ENCODE data around the gene ROBO1.

ROBO1 gene

GRCh38 chr3:79564192-79564591 lies 203.6 kb downstream of the ROBO1 start:
- no peak overlapping the region for H3K27ac ChIP-seq
- no peak for DNase-seq (ENCODE audit: low read depth, low spot score)
- H3K9ac ChIP-seq (ENCODE audit: insufficient read length), result no peak overlapping the region
- TF ChIP-seq EZH2 (IDR thresholded peaks at IDR 0.05), result no peak
- H3K4me3 ChIP-seq, result no peak overlapping the region
- H3K36me3 ChIP-seq (ENCODE audit: insufficient read depth, low read length), result no peaks in the 10 kb centered on the region
- H3K9me3 ChIP-seq (ENCODE audit: low read depth, low read length), result no peaks in the 10 kb centered on the region

- no peak for TF ChIP-seq FOXP2 (optimal IDR thresholded peaks at IDR 0.05; ENCODE audit: control extremely low read depth, extremely low read length, insufficient read depth)
- no peak for TF ChIP-seq EZH2 (IDR thresholded peaks at IDR 0.05)
- no peak for TF ChIP-seq POLR2AphosphoS5 (IDR thresholded peaks at IDR 0.05; ENCODE audit: borderline replicate concordance, low read depth, low read length)
- Histone ChIP-seq H3K27ac (no peak overlapping the region), H3K4me3 (no peak overlapping the region), H3K9me3 (ENCODE audit: low read depth, low read length) (no peaks in the 10 kb centered on the region), H3K36me3 (ENCODE audit: insufficient read depth, low read length) (no peaks in the 10 kb centered on the region), H3K9ac (ENCODE audit: insufficient read length) (no peak overlapping the region)
- DNase-seq (ENCODE audit: low read depth, low spot score), result no peak
These were observed 207.1 kb downstream of the ROBO1 start for GRCh38 chr3:79560698-79561097.

- TF ChIP-seq EZH2 (IDR thresholded peaks at IDR 0.05) (no peak), FOXP2 (optimal IDR thresholded peaks at IDR 0.05; ENCODE audit: control extremely low read depth, extremely low read length, insufficient read depth) (no peak), POLR2AphosphoS5 (IDR thresholded peaks at IDR 0.05; ENCODE audit: borderline replicate concordance, low read depth, low read length) (no peak)
- Histone ChIP-seq H3K9ac (ENCODE audit: insufficient read length) (no peak overlapping the region), H3K9me3 (ENCODE audit: low read depth, low read length) (no peaks in the 10 kb centered on the region), H3K36me3 (ENCODE audit: insufficient read depth, low read length) (no peaks in the 10 kb centered on the region), H3K27ac (no peak overlapping the region), H3K4me3 (no peak overlapping the region)
- DNase-seq (ENCODE audit: low read depth, low spot score), result no peak
These were observed 208.9 kb downstream of the ROBO1 start for GRCh38 chr3:79558943-79559342.

- H3K9ac ChIP-seq (ENCODE audit: insufficient read length), result no peak overlapping the region
- no peak for DNase-seq (ENCODE audit: low read depth, low spot score)
- H3K27ac ChIP-seq, result no peak overlapping the region
- no peaks in the 10 kb centered on the region for H3K36me3 ChIP-seq (ENCODE audit: insufficient read depth, low read length)
- no peak overlapping the region for H3K4me3 ChIP-seq
- no peaks in the 10 kb centered on the region for H3K9me3 ChIP-seq (ENCODE audit: low read depth, low read length)
- no peak for TF ChIP-seq POLR2AphosphoS5 (IDR thresholded peaks at IDR 0.05; ENCODE audit: borderline replicate concordance, low read depth, low read length)
- TF ChIP-seq FOXP2 (optimal IDR thresholded peaks at IDR 0.05; ENCODE audit: control extremely low read depth, extremely low read length, insufficient read depth), result no peak
- no peak for TF ChIP-seq EZH2 (IDR thresholded peaks at IDR 0.05)
These were observed 212.1 kb downstream of the ROBO1 start for GRCh38 chr3:79555655-79556054.

- no peak for TF ChIP-seq FOXP2 (optimal IDR thresholded peaks at IDR 0.05; ENCODE audit: control extremely low read depth, extremely low read length, insufficient read depth)
- no peaks in the 10 kb centered on the region for H3K36me3 ChIP-seq (ENCODE audit: insufficient read depth, low read length)
These were observed 215.8 kb downstream of the ROBO1 start for GRCh38 chr3:79551997-79552396.

GRCh38 chr3:79551321-79551892 lies 216.4 kb downstream of the ROBO1 start:
- Histone ChIP-seq H3K36me3 (ENCODE audit: insufficient read depth, low read length) (no peaks in the 10 kb centered on the region), H3K27ac (no peak overlapping the region), H3K9ac (ENCODE audit: insufficient read length) (no peak overlapping the region), H3K9me3 (ENCODE audit: low read depth, low read length) (no peaks in the 10 kb centered on the region), H3K4me3 (no peak overlapping the region)
- TF ChIP-seq FOXP2 (optimal IDR thresholded peaks at IDR 0.05; ENCODE audit: control extremely low read depth, extremely low read length, insufficient read depth) (no peak), EZH2 (IDR thresholded peaks at IDR 0.05) (no peak), POLR2AphosphoS5 (IDR thresholded peaks at IDR 0.05; ENCODE audit: borderline replicate concordance, low read depth, low read length) (no peak)
- DNase-seq (ENCODE audit: low read depth, low spot score), result no peak

More at GRCh38 chr3:79551997-79552396, 215.8 kb downstream of the ROBO1 start:
- Histone ChIP-seq H3K9ac (ENCODE audit: insufficient read length) (no peak overlapping the region), H3K27ac (no peak overlapping the region), H3K4me3 (no peak overlapping the region), H3K9me3 (ENCODE audit: low read depth, low read length) (no peaks in the 10 kb centered on the region)
- DNase-seq (ENCODE audit: low read depth, low spot score), result no peak

- Histone ChIP-seq H3K9ac (ENCODE audit: insufficient read length) (no peak overlapping the region), H3K36me3 (ENCODE audit: insufficient read depth, low read length) (no peaks in the 10 kb centered on the region), H3K9me3 (ENCODE audit: low read depth, low read length) (no peaks in the 10 kb centered on the region), H3K4me3 (no peak overlapping the region), H3K27ac (peak overlapping the region; percentile 50; the same call in 1 of the 2 replicates)
- TF ChIP-seq POLR2AphosphoS5 (IDR thresholded peaks at IDR 0.05; ENCODE audit: borderline replicate concordance, low read depth, low read length) (no peak), FOXP2 (optimal IDR thresholded peaks at IDR 0.05; ENCODE audit: control extremely low read depth, extremely low read length, insufficient read depth) (peak; percentile 40)
- DNase-seq (ENCODE audit: low read depth, low spot score), result peak; percentile 32
These were observed 224.4 kb downstream of the ROBO1 start for GRCh38 chr3:79543218-79543982.

GRCh38 chr3:79534727-79535126 lies 233.1 kb downstream of the ROBO1 start:
- TF ChIP-seq EZH2 (IDR thresholded peaks at IDR 0.05) (no peak), POLR2AphosphoS5 (IDR thresholded peaks at IDR 0.05; ENCODE audit: borderline replicate concordance, low read depth, low read length) (no peak), FOXP2 (optimal IDR thresholded peaks at IDR 0.05; ENCODE audit: control extremely low read depth, extremely low read length, insufficient read depth) (no peak)
- H3K27ac ChIP-seq, result no peak overlapping the region
- H3K4me3 ChIP-seq, result no peak overlapping the region
- H3K36me3 ChIP-seq (ENCODE audit: insufficient read depth, low read length), result no peaks in the 10 kb centered on the region
- DNase-seq (ENCODE audit: low read depth, low spot score), result no peak
- no peak overlapping the region for H3K9ac ChIP-seq (ENCODE audit: insufficient read length)
- H3K9me3 ChIP-seq (ENCODE audit: low read depth, low read length), result no peaks in the 10 kb centered on the region

Data from SK-N-MC (cell line).